SK-N-SH (cell line): ENCODE measurements around the gene SUCLA2. TPM values are rescaled to one million over a fixed set of nuclear protein-coding genes. Genes with fewer than 3 reads are reported as not detected.
"Not testable (repeated sequence)": the region's sequence is repeated elsewhere in the genome, so short reads cannot be mapped to it uniquely, and the experiment has no call there.

Experiments used
- CTCF ChIA-PET: fragments of 300-600, 350-600 bp; formaldehyde crosslinking; extraction: SDS; loops from one replicate; lab custom pipeline; 2021; lab: Yijun Ruan, JAX
- POLR2A ChIA-PET: fragments of 350-600 bp; sonication (Branson Sonifier 250); formaldehyde crosslinking; extraction: SDS; loops from one replicate; lab custom pipeline; 2020; ENCODE audit warnings: antibody characterized with exemption, inconsistent platforms; lab: Yijun Ruan, JAX
- DNase-seq: peaks from one replicate; pipeline ENCODE4 v3.0.0; 2012
- H2AFZ ChIP-seq: fragments of 200-600 bp; sonication (generic); 2 replicates; pipeline ENCODE4 v1.8.1; 2016; ENCODE audit warnings: antibody characterized with exemption, mild to moderate bottlenecking, low read depth
- H3F3A ChIP-seq: fragments of 200-600 bp; sonication (generic); replicated peaks from 2 replicates; pipeline ENCODE3; 2016; ENCODE audit warnings: antibody characterized with exemption, mild to moderate bottlenecking; ENCODE audit not compliant: insufficient read depth
- H3K27ac ChIP-seq, 2 experiments: fragments of 200-500 bp in 1 of 2; fragments of 200-600 bp in 1 of 2; sonication (Bioruptor generic) in 1 of 2; sonication (generic), shearing (Covaris generic) in 1 of 2; 2 replicates each; pipeline versions ENCODE4 v1.5.1 to v1.6.1; 2014 to 2016; ENCODE audit warnings: low read depth in 2 of 2, inconsistent platforms in 1 of 2, low read length in 1 of 2, mild to moderate bottlenecking in 1 of 2, mixed read lengths in 1 of 2
- H3K27me3 ChIP-seq: fragments of 200-600 bp; sonication (generic), shearing (Covaris generic); 2 replicates; pipeline ENCODE4 v1.6.1; 2016; ENCODE audit warnings: mixed run types; ENCODE audit not compliant: insufficient read depth
- H3K36me3 ChIP-seq, 2 experiments: fragments of 200-500 bp in 1 of 2; fragments of 200-600 bp in 1 of 2; sonication (Bioruptor generic) in 1 of 2; sonication (generic) in 1 of 2; replicated peaks in 1 of 2; 2 replicates each; pipeline versions ENCODE3 to v1.5.1; 2014 to 2016; ENCODE audit warnings: low read length in 1 of 2, mild to moderate bottlenecking in 1 of 2; ENCODE audit not compliant: insufficient read depth in 2 of 2, control insufficient read depth in 1 of 2
- H3K4me1 ChIP-seq, 2 experiments: fragments of 200-500 bp in 1 of 2; fragments of 200-600 bp in 1 of 2; sonication (Bioruptor generic) in 1 of 2; sonication (generic), shearing (Covaris generic) in 1 of 2; 2 replicates each; pipeline versions ENCODE4 v1.5.1 to v1.6.1; 2014 to 2016; ENCODE audit warnings: low read depth in 1 of 2, low read length in 1 of 2, mixed run types in 1 of 2; ENCODE audit not compliant: insufficient read depth in 2 of 2, control insufficient read depth in 1 of 2
- H3K4me2 ChIP-seq: fragments of 200-600 bp; sonication (generic), shearing (Covaris generic); 2 replicates; pipeline ENCODE4 v1.6.1; 2017; ENCODE audit warnings: mixed run types
- H3K4me3 ChIP-seq, 2 experiments: fragments of 200-500 bp in 1 of 2; fragments of 200-600 bp in 1 of 2; sonication (Bioruptor generic) in 1 of 2; sonication (generic), shearing (Covaris generic) in 1 of 2; 2 replicates each; pipeline versions ENCODE4 v1.5.1 to v1.8.1; 2014 to 2016; ENCODE audit warnings: low read depth in 2 of 2, inconsistent platforms in 1 of 2, low read length in 1 of 2, mild to moderate bottlenecking in 1 of 2, mixed read lengths in 1 of 2, moderate library complexity in 1 of 2
- H3K79me2 ChIP-seq: fragments of 200-600 bp; sonication (generic); 2 replicates; pipeline ENCODE4 v1.8.1; 2017; ENCODE audit warnings: mild to moderate bottlenecking; ENCODE audit not compliant: insufficient read depth
- H3K9ac ChIP-seq: fragments of 200-600 bp; sonication (generic); 2 replicates; pipeline ENCODE4 v1.6.1; 2017; ENCODE audit warnings: mixed run types
- H3K9me2 ChIP-seq: fragments of 200-600 bp; sonication (generic); 2 replicates; pipeline ENCODE4 v1.6.1; 2017; ENCODE audit warnings: mixed run types
- H3K9me3 ChIP-seq: fragments of 200-600 bp; sonication (generic); 2 replicates; pipeline ENCODE4 v1.6.1; 2017; ENCODE audit warnings: mixed run types, mild to moderate bottlenecking, moderate library complexity
- H4K20me1 ChIP-seq: fragments of 200-600 bp; sonication (generic); 2 replicates; pipeline ENCODE4 v1.6.1; 2017; ENCODE audit warnings: mild to moderate bottlenecking, mixed run types; ENCODE audit not compliant: insufficient read depth
- ELF1 ChIP-seq: IDR thresholded peaks from 2 replicates; pipeline ENCODE4 v1.4.0; 2012
- GABPA ChIP-seq: IDR thresholded peaks from 2 replicates; pipeline ENCODE4 v1.4.0; 2012; ENCODE audit warnings: low read depth, mild to moderate bottlenecking
- MEF2A ChIP-seq: IDR thresholded peaks from 2 replicates; pipeline ENCODE4 v1.4.0; 2012; ENCODE audit warnings: low read depth, borderline replicate concordance
- NFIC ChIP-seq: IDR thresholded peaks from 2 replicates; pipeline ENCODE4 v1.4.0; 2012; ENCODE audit warnings: borderline replicate concordance
- RCOR1 ChIP-seq: fragments of 150-350 bp; IDR thresholded peaks from 2 replicates; pipeline ENCODE4 v1.6.1; 2017; ENCODE audit warnings: antibody characterized with exemption, low read length
- SIN3A ChIP-seq: IDR thresholded peaks from 2 replicates; pipeline ENCODE4 v1.6.1; 2012; ENCODE audit warnings: low read depth, mild to moderate bottlenecking, low read length, moderate library complexity, borderline replicate concordance
- SMC3 ChIP-seq: IDR thresholded peaks from 2 replicates; pipeline ENCODE4 v1.6.1; 2012; ENCODE audit warnings: low read depth, low read length, improper control_type of control experiment
- TEAD4 ChIP-seq: IDR thresholded peaks from 2 replicates; pipeline ENCODE4 v1.4.0; 2012; ENCODE audit warnings: mild to moderate bottlenecking, borderline replicate concordance; ENCODE audit not compliant: insufficient read depth
- USF2 ChIP-seq: fragments of 150-350 bp; IDR thresholded peaks from 2 replicates; pipeline ENCODE4 v1.6.1; 2017; ENCODE audit warnings: antibody characterized with exemption, low read length, low read depth, borderline replicate concordance
- YY1 ChIP-seq: IDR thresholded peaks from 2 replicates; pipeline ENCODE4 v1.4.0; 2012; ENCODE audit warnings: low read depth, mild to moderate bottlenecking
- WGBS: methylation state at CpG from one replicate; pipeline ENCODE4 v1.1.6; 2017; ENCODE audit warnings: low lambda C conversion rate; 5-methylcytosine and 5-hydroxymethylcytosine counted together
- polyA plus RNA-seq, 3 experiments: library from polyadenylated mRNA; depleted of rRNA; stranded (reverse); fragments of >200 nt; gene quantifications; 2 replicates each; pipeline ENCODE4 v1.2.3, GENCODE V29; 2012

The SUCLA2 gene
- polyA plus RNA-seq, 1 of the 3 experiments (the other 2 are of a cell fraction): 24.8 TPM

GRCh38 chr13:48006396-48006795, 5.3 kb upstream of the SUCLA2 start:
- Histone ChIP-seq H3K4me1 (peaks cover 0 to 3% of the 10 kb centered on the region in 2 experiments; a peak in 1 of 4 replicates), H4K20me1 (no peaks in the 10 kb centered on the region), H3K9me2 (no peaks in the 10 kb centered on the region), H3K4me2 (no peak overlapping the region), H2AFZ (no peak overlapping the region), H3K9me3 (no peaks in the 10 kb centered on the region), H3F3A (no peaks in the 10 kb centered on the region), H3K36me3 (no peaks in the 10 kb centered on the region), H3K4me3 (no peak overlapping the region), H3K27me3 (no peaks in the 10 kb centered on the region), H3K79me2 (no peaks in the 10 kb centered on the region), H3K9ac (no peak overlapping the region)
- ChIA-PET CTCF (interaction anchor here (0.6 to 1.4 kb wide), 2 partner anchors 31 to 34 kb away, joined by 3 to 6 read pairs; partner anchors contain the start of gene NUDT15), POLR2A (no interaction called here)
- 88% methylated on average over 1 of the region's 1 CpG for WGBS
- no peak for DNase-seq
- TF ChIP-seq SIN3A (no peak), GABPA (no peak), MEF2A (no peak), RCOR1 (no peak), SMC3 (no peak), USF2 (no peak), NFIC (no peak)
- TF ChIP-seq, all 33 proteins: peak for 0
- H3K27ac ChIP-seq: no peak overlapping the region

GRCh38 chr13:48004201-48004600, 3.1 kb upstream of the SUCLA2 start:
- Histone ChIP-seq H4K20me1 (no peaks in the 10 kb centered on the region), H3K9me2 (no peaks in the 10 kb centered on the region), H2AFZ (no peak overlapping the region), H3K27ac (no peak overlapping the region), H3K36me3 (peaks cover 0 to 3% of the 10 kb centered on the region in 2 experiments), H3K9ac (no peak overlapping the region), H3K4me1 (peaks cover 4 to 8% of the 10 kb centered on the region in 2 experiments), H3K79me2 (peaks cover 19% of the 10 kb centered on the region), H3K9me3 (no peaks in the 10 kb centered on the region), H3F3A (no peaks in the 10 kb centered on the region), H3K27me3 (no peaks in the 10 kb centered on the region), H3K4me3 (no peak overlapping the region), H3K4me2 (no peak overlapping the region)
- DNase-seq: no peak
- CTCF ChIA-PET: no interaction called here
- TF ChIP-seq USF2 (no peak), ELF1 (no peak), NFIC (no peak), SIN3A (no peak), YY1 (no peak), TEAD4 (no peak)
- 96% methylated on average over 2 of the region's 2 CpGs for WGBS
- POLR2A ChIA-PET: no interaction called here

GRCh38 chr13:48001999-48002398, 926 bp upstream of the SUCLA2 start:
- 100% methylated on average over 3 of the region's 5 CpGs for WGBS
- H3K27ac ChIP-seq, H3K4me2 ChIP-seq, H3K9me2 ChIP-seq, H4K20me1 ChIP-seq, DNase-seq, H2AFZ ChIP-seq, H3K4me3 ChIP-seq, H3K4me1 ChIP-seq, H3F3A ChIP-seq, H3K9me3 ChIP-seq, H3K27me3 ChIP-seq, POLR2A ChIA-PET, H3K9ac ChIP-seq: not testable (repeated sequence)
- Histone ChIP-seq H3K79me2 (peaks cover 41% of the 10 kb centered on the region), H3K36me3 (peaks cover 9 to 11% of the 10 kb centered on the region in 2 experiments)
- CTCF ChIA-PET: interaction anchor here (0.9 kb wide), 1 partner anchor 10 kb away, joined by 3 read pairs; no protein-coding TSS in a partner anchor
